Measurements from ENCODE around the gene MICAL2. TPM values are rescaled to one million over a fixed set of nuclear protein-coding genes. Genes with fewer than 3 reads are reported as not detected.

Gene MICAL2
- total RNA-seq, 1 donor from 2014 or later: 0.27 TPM

GRCh38 chr11:12134236-12134585 lies 23.8 kb downstream of the MICAL2 start:
- Mint-ChIP-seq H3K9me3 (no peaks in the 10 kb centered on the region), H3K27ac (no peak overlapping the region), H3K27me3 (peaks cover 10% of the 10 kb centered on the region), H3K4me1 (peaks cover 5% of the 10 kb centered on the region), H3K4me3 (no peak overlapping the region), H3K36me3 (ENCODE audit: low read depth) (no peaks in the 10 kb centered on the region)
- CTCF ChIA-PET: no interaction called here
- no peak for TF ChIP-seq CTCF (IDR thresholded peaks at IDR 0.05)
- intact Hi-C loops (cut with micrococcal nuclease): no loop called here
- POLR2A ChIA-PET: no interaction called here
- ATAC-seq (ENCODE audit: low read depth): no peak
- no peak for DNase-seq

- ATAC-seq (ENCODE audit: low read depth) (no peak), DNase-seq (no peak)
- POLR2A ChIA-PET: interaction anchor here (0.5 kb wide), 1 partner anchor 16 kb away, joined by 6 read pairs; no protein-coding TSS in a partner anchor
- CTCF ChIA-PET: no interaction called here
- Mint-ChIP-seq H3K27me3 (peaks cover 8% of the 10 kb centered on the region), H3K4me1 (peaks cover 5% of the 10 kb centered on the region), H3K27ac (no peak overlapping the region), H3K4me3 (no peak overlapping the region), H3K9me3 (no peaks in the 10 kb centered on the region), H3K36me3 (ENCODE audit: low read depth) (no peaks in the 10 kb centered on the region)
- no peak for TF ChIP-seq CTCF (IDR thresholded peaks at IDR 0.05)
- intact Hi-C loops (cut with micrococcal nuclease): no loop called here
Observed at GRCh38 chr11:12135185-12135584, 24.8 kb downstream of the MICAL2 start.

DNA sequence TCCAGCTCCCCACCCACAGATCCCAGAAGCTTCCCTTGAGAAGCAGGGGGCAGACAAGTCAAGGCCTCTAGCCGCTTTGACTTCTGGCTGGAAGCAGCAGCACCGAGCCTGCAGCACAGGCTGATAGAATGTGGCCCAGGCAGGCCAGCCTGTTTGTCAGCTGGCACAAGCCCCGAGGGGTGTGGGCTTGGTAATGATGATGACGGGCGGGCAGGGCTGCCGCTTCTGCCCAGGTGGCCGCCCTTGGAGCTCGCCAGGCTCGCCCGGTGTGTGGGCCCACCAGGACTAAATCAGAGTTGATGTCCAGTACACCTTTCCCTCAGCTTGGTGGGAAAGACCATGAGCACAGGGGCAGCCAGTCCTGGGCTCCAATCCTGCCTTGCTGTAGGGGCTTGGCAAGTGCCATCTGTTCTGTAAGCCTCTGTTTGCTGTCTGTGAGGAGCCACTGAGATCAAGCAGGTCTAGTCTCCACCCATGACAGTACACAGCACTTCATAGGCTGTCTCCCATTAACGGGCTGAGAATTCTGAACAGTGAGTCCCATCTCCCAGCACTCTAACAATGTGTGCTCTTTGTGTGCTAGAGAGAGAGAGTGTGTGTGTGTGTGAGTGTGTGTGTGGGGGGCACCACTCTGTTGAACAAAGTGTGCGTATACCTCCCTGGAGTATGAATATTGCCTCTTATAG lies 26.8 kb downstream of the MICAL2 start:
- ATAC-seq (ENCODE audit: low read depth) (no peak), DNase-seq (no peak)
- Mint-ChIP-seq H3K4me3 (no peak overlapping the region), H3K36me3 (ENCODE audit: low read depth) (no peaks in the 10 kb centered on the region), H3K27me3 (peaks cover 8% of the 10 kb centered on the region), H3K27ac (no peak overlapping the region), H3K4me1 (peaks cover 5% of the 10 kb centered on the region), H3K9me3 (no peaks in the 10 kb centered on the region)
- intact Hi-C loops (cut with micrococcal nuclease): no loop called here
- ChIA-PET POLR2A (no interaction called here), CTCF (no interaction called here)
- TF ChIP-seq CTCF (IDR thresholded peaks at IDR 0.05): no peak

GRCh38 chr11:12137938-12138731 lies 27.7 kb downstream of the MICAL2 start:
- ChIA-PET CTCF (no interaction called here), POLR2A (no interaction called here)
- TF ChIP-seq CTCF (IDR thresholded peaks at IDR 0.05): no peak
- no peak for DNase-seq
- Mint-ChIP-seq H3K4me3 (no peak overlapping the region), H3K36me3 (ENCODE audit: low read depth) (no peaks in the 10 kb centered on the region), H3K27me3 (peaks cover 8% of the 10 kb centered on the region), H3K27ac (no peak overlapping the region), H3K9me3 (no peaks in the 10 kb centered on the region), H3K4me1 (peaks cover 5% of the 10 kb centered on the region)
- ATAC-seq (ENCODE audit: low read depth): no peak
- intact Hi-C loops (cut with micrococcal nuclease): no loop called here

- Mint-ChIP-seq H3K36me3 (ENCODE audit: low read depth) (no peaks in the 10 kb centered on the region), H3K4me1 (peaks cover under 1% of the 10 kb centered on the region), H3K9me3 (no peaks in the 10 kb centered on the region), H3K4me3 (no peak overlapping the region), H3K27me3 (peaks cover 10% of the 10 kb centered on the region), H3K27ac (no peak overlapping the region)
- TF ChIP-seq CTCF (IDR thresholded peaks at IDR 0.05): no peak
- DNase-seq (no peak), ATAC-seq (ENCODE audit: low read depth) (no peak)
- intact Hi-C loops (cut with micrococcal nuclease): no loop called here
- CTCF ChIA-PET: no interaction called here
- POLR2A ChIA-PET: no interaction called here
Observed at GRCh38 chr11:12139144-12139881, 28.9 kb downstream of the MICAL2 start.

All from activated B cell treated with CpG ODN at 0.5 μM for 24 hours (primary cell).